GM12873 (cell line): ENCODE data around the gene SMAD5.
A peak's percentile ranks its signal among the peaks of the same experiment; 100 is the strongest.

Experiments
- CTCF ChIP-seq: IDR thresholded peaks from 2 replicates; pipeline ENCODE4 v1.5.1; 2012; ENCODE audit warnings: low read depth, mild to moderate bottlenecking, moderate library complexity, low read length, control low read depth; ENCODE audit not compliant: insufficient read depth; ENCODE audit errors: missing control alignments

The SMAD5 gene

GRCh38 chr5:136210259-136210658, 77.6 kb downstream of the SMAD5 start:
- no peak for TF ChIP-seq CTCF

- no peak for TF ChIP-seq CTCF
These were observed 78.8 kb downstream of the SMAD5 start for GRCh38 chr5:136211282-136212040.

GRCh38 chr5:136212252-136212721, 79.6 kb downstream of the SMAD5 start:
- peak; percentile 95 for TF ChIP-seq CTCF

- TF ChIP-seq CTCF, result no peak
These were observed 81.4 kb downstream of the SMAD5 start for GRCh38 chr5:136213919-136214493.

- no peak for TF ChIP-seq CTCF
These were observed 83.2 kb downstream of the SMAD5 start for GRCh38 chr5:136215812-136216211.

- no peak for TF ChIP-seq CTCF
These were observed 83.6 kb downstream of the SMAD5 start for GRCh38 chr5:136216230-136216629.

- TF ChIP-seq CTCF, result no peak
These were observed 88.7 kb downstream of the SMAD5 start for GRCh38 chr5:136221340-136221739.
